Measurements from ENCODE around the gene GGA1.

The GGA1 gene

GRCh38 chr22:37623075-37624016, 14.7 kb downstream of the GGA1 start:
- no peak overlapping the region for H3K4me3 ChIP-seq (ENCODE audit: low read length)
- DNase-seq (ENCODE audit: low read depth), result peak; percentile 40
- TF ChIP-seq, protein P1, sequence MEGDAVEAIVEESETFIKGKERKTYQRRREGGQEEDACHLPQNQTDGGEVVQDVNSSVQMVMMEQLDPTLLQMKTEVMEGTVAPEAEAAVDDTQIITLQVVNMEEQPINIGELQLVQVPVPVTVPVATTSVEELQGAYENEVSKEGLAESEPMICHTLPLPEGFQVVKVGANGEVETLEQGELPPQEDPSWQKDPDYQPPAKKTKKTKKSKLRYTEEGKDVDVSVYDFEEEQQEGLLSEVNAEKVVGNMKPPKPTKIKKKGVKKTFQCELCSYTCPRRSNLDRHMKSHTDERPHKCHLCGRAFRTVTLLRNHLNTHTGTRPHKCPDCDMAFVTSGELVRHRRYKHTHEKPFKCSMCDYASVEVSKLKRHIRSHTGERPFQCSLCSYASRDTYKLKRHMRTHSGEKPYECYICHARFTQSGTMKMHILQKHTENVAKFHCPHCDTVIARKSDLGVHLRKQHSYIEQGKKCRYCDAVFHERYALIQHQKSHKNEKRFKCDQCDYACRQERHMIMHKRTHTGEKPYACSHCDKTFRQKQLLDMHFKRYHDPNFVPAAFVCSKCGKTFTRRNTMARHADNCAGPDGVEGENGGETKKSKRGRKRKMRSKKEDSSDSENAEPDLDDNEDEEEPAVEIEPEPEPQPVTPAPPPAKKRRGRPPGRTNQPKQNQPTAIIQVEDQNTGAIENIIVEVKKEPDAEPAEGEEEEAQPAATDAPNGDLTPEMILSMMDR (conservative IDR thresholded peaks at IDR 0.05; ENCODE audit: low read length), result peak; percentile 64

- DNase-seq (ENCODE audit: low read depth), result no peak
- TF ChIP-seq, protein P1 (conservative IDR thresholded peaks at IDR 0.05; ENCODE audit: low read length), result no peak
- no peak overlapping the region for H3K4me3 ChIP-seq (ENCODE audit: low read length)
Observed at GRCh38 chr22:37624017-37624365, 15.4 kb downstream of the GGA1 start.

DNA sequence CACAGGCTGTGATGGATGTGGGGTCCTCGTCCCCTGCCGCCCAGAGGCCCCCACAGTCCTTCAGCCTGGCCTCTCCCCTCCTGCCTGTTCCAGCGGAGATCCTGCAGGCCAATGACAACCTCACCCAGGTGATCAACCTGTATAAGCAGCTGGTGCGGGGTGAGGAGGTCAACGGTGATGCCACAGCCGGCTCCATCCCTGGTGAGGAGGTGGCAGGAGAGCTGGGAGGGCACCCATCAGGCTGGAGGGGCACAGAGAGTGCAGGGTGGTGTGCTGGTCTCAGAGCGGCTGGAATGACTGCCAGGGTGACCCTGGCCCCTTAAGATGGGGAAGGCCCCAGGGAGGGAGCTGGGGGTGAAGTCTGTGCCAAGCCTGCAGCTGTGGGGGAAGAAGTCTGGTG, 16.2 kb downstream of the GGA1 start:
- H3K4me3 ChIP-seq (ENCODE audit: low read length), result no peak overlapping the region
- DNase-seq (ENCODE audit: low read depth), result no peak
- TF ChIP-seq, protein P1 (conservative IDR thresholded peaks at IDR 0.05; ENCODE audit: low read length), result no peak

GRCh38 chr22:37625737-37626136, 17.1 kb downstream of the GGA1 start:
- TF ChIP-seq, protein P1 (conservative IDR thresholded peaks at IDR 0.05; ENCODE audit: low read length), result no peak
- DNase-seq (ENCODE audit: low read depth), result no peak
- no peak overlapping the region for H3K4me3 ChIP-seq (ENCODE audit: low read length)

DNA sequence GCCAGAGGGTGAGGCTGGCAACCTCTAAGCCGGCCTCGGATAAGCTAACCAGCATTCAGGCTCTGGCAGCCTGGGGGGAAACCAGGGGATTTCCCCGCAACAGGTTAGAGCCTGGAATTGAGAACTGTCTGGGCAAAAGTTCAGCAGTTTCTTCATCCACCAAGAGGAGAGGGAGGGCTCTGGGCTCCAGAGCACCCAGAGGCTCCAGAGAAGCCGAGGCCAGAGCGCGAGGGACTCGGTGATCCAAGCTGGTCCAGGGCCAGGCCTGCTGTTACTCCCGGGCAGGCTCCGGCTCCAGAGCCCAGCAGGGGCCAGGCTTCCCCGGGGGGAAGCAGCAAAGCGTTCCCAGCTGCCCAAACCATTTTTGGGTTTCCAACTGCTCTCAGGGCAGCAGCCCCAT, 17.5 kb downstream of the GGA1 start:
- no peak overlapping the region for H3K4me3 ChIP-seq (ENCODE audit: low read length)
- DNase-seq (ENCODE audit: low read depth), result peak; percentile 57
- TF ChIP-seq, protein P1 (conservative IDR thresholded peaks at IDR 0.05; ENCODE audit: low read length), result no peak

GRCh38 chr22:37626556-37627075, 18.0 kb downstream of the GGA1 start:
- no peak overlapping the region for H3K4me3 ChIP-seq (ENCODE audit: low read length)
- TF ChIP-seq, protein P1 (conservative IDR thresholded peaks at IDR 0.05; ENCODE audit: low read length), result no peak
- DNase-seq (ENCODE audit: low read depth), result no peak

GRCh38 chr22:37627121-37627520, 18.5 kb downstream of the GGA1 start:
- no peak overlapping the region for H3K4me3 ChIP-seq (ENCODE audit: low read length)
- no peak for DNase-seq (ENCODE audit: low read depth)

More at GRCh38 chr22:37627121-37627520, 18.5 kb downstream of the GGA1 start:
- TF ChIP-seq, protein P1 (conservative IDR thresholded peaks at IDR 0.05; ENCODE audit: low read length), result no peak
